GM18907 (cell line): ENCODE measurements around the gene HMCN2.
"Not testable (repeated sequence)": the region's sequence is repeated elsewhere in the genome, so short reads cannot be mapped to it uniquely, and the experiment has no call there.

Source experiments
- ATAC-seq: cut with Tn5 transposase; IDR thresholded peaks from one replicate; pipeline ENCODE4 v1.9.1; 2021; ENCODE audit warnings: mild to moderate bottlenecking, moderate library complexity; ENCODE audit not compliant: unreplicated experiment

The HMCN2 gene

GRCh38 chr9:130383979-130384676 lies 118.6 kb downstream of the HMCN2 start:
- ATAC-seq: no peak

- no peak for ATAC-seq
Measured at GRCh38 chr9:130385257-130385656, 119.7 kb downstream of the HMCN2 start.

GRCh38 chr9:130387398-130387797 lies 121.8 kb downstream of the HMCN2 start:
- ATAC-seq: no peak

GRCh38 chr9:130387905-130388304 lies 122.3 kb downstream of the HMCN2 start:
- ATAC-seq: no peak

- no peak for ATAC-seq
Measured at GRCh38 chr9:130390390-130390789, 124.8 kb downstream of the HMCN2 start.

- no peak for ATAC-seq
Measured at GRCh38 chr9:130390986-130391385, 125.4 kb downstream of the HMCN2 start.

GRCh38 chr9:130391866-130392265 lies 126.3 kb downstream of the HMCN2 start:
- no peak for ATAC-seq

GRCh38 chr9:130393681-130394071 lies 128.1 kb downstream of the HMCN2 start:
- no peak for ATAC-seq

GRCh38 chr9:130394320-130394719 lies 128.8 kb downstream of the HMCN2 start:
- no peak for ATAC-seq

- no peak for ATAC-seq
Measured at GRCh38 chr9:130394814-130395470, 129.4 kb downstream of the HMCN2 start.

- no peak for ATAC-seq
Measured at GRCh38 chr9:130395810-130396435, 130.4 kb downstream of the HMCN2 start.

- no peak for ATAC-seq
Measured at GRCh38 chr9:130396581-130396980, 131.0 kb downstream of the HMCN2 start.

- ATAC-seq: no peak
Measured at GRCh38 chr9:130398487-130399240, 133.1 kb downstream of the HMCN2 start.

- no peak for ATAC-seq
Measured at GRCh38 chr9:130399768-130400167, 134.2 kb downstream of the HMCN2 start.

- ATAC-seq: no peak
Measured at GRCh38 chr9:130400870-130401269, 135.3 kb downstream of the HMCN2 start.

GRCh38 chr9:130401742-130402141 lies 136.2 kb downstream of the HMCN2 start:
- not testable (repeated sequence) for ATAC-seq

GRCh38 chr9:130402243-130402642 lies 136.7 kb downstream of the HMCN2 start:
- ATAC-seq: no peak

GRCh38 chr9:130402645-130403440 lies 137.3 kb downstream of the HMCN2 start:
- no peak for ATAC-seq

- ATAC-seq: no peak
Measured at GRCh38 chr9:130405657-130406257, 140.2 kb downstream of the HMCN2 start.

- ATAC-seq: no peak
Measured at GRCh38 chr9:130406278-130406895, 140.8 kb downstream of the HMCN2 start.
